ENCODE results near the gene PRKD2. TPM values are rescaled to one million over a fixed set of nuclear protein-coding genes. Genes with fewer than 3 reads are reported as not detected.
A peak's percentile ranks its signal among the peaks of the same experiment; 100 is the strongest.
"Not testable (repeated sequence)": the region's sequence is repeated elsewhere in the genome, so short reads cannot be mapped to it uniquely, and the experiment has no call there.

PRKD2 gene
- total RNA-seq, 1 donor, result 9.0 TPM

- DNase-seq (ENCODE audit: insufficient read length, low spot score, missing footprints), result peak; percentile 87
Observed at GRCh38 chr19:46631481-46631880, 85.4 kb downstream of the PRKD2 start.

GRCh38 chr19:46630586-46631205 is 86.2 kb downstream of the PRKD2 start:
- TF ChIP-seq CTCF (IDR thresholded peaks at IDR 0.05; ENCODE audit: extremely low read depth, low read depth, low read length), result no peak

More at GRCh38 chr19:46631481-46631880, 85.4 kb downstream of the PRKD2 start:
- H2AFZ ChIP-seq (ENCODE audit: low read length), result no peak overlapping the region
- peaks cover 22% of the 10 kb centered on the region for H3K4me1 ChIP-seq (ENCODE audit: insufficient read depth, low read length)
- H4K20me1 ChIP-seq (ENCODE audit: insufficient read depth, low read length), result no peaks in the 10 kb centered on the region
- no peak for TF ChIP-seq CTCF (IDR thresholded peaks at IDR 0.05; ENCODE audit: extremely low read depth, low read depth, low read length)
- no peaks in the 10 kb centered on the region for H3K36me3 ChIP-seq (ENCODE audit: insufficient read depth, low read length)
- no peak overlapping the region for H3K4me3 ChIP-seq (ENCODE audit: insufficient read depth, low read length)
- H3K27me3 ChIP-seq (ENCODE audit: insufficient read depth, low read length), result peaks cover 8% of the 10 kb centered on the region
- no peak overlapping the region for H3K4me2 ChIP-seq (ENCODE audit: insufficient read depth, low read length)
- H3K27ac ChIP-seq (ENCODE audit: low read depth, low read length), result no peak overlapping the region
- no peaks in the 10 kb centered on the region for H3K79me2 ChIP-seq (ENCODE audit: insufficient read depth, low read length)
- no peaks in the 10 kb centered on the region for H3K9me3 ChIP-seq (ENCODE audit: low read depth, low read length)

GRCh38 chr19:46629546-46630025 is 87.3 kb downstream of the PRKD2 start:
- TF ChIP-seq CTCF (IDR thresholded peaks at IDR 0.05; ENCODE audit: extremely low read depth, low read depth, low read length), result no peak
- no peak overlapping the region for H3K27ac ChIP-seq (ENCODE audit: low read depth, low read length)
- peaks cover 1% of the 10 kb centered on the region for H3K27me3 ChIP-seq (ENCODE audit: insufficient read depth, low read length)
- H2AFZ ChIP-seq (ENCODE audit: low read length), result no peak overlapping the region
- H3K4me3 ChIP-seq (ENCODE audit: insufficient read depth, low read length), result no peak overlapping the region
- H3K4me1 ChIP-seq (ENCODE audit: insufficient read depth, low read length), result peaks cover 36% of the 10 kb centered on the region
- no peak for DNase-seq (ENCODE audit: insufficient read length, low spot score, missing footprints)
- no peaks in the 10 kb centered on the region for H4K20me1 ChIP-seq (ENCODE audit: insufficient read depth, low read length)
- H3K4me2 ChIP-seq (ENCODE audit: insufficient read depth, low read length), result no peak overlapping the region
- H3K9me3 ChIP-seq (ENCODE audit: low read depth, low read length), result no peaks in the 10 kb centered on the region
- H3K79me2 ChIP-seq (ENCODE audit: insufficient read depth, low read length), result no peaks in the 10 kb centered on the region
- H3K36me3 ChIP-seq (ENCODE audit: insufficient read depth, low read length), result no peaks in the 10 kb centered on the region

More at GRCh38 chr19:46630586-46631205, 86.2 kb downstream of the PRKD2 start:
- Histone ChIP-seq H2AFZ (ENCODE audit: low read length) (no peak overlapping the region), H3K4me1 (ENCODE audit: insufficient read depth, low read length) (peaks cover 28% of the 10 kb centered on the region), H4K20me1 (ENCODE audit: insufficient read depth, low read length) (no peaks in the 10 kb centered on the region), H3K79me2 (ENCODE audit: insufficient read depth, low read length) (no peaks in the 10 kb centered on the region), H3K9me3 (ENCODE audit: low read depth, low read length) (no peaks in the 10 kb centered on the region), H3K27me3 (ENCODE audit: insufficient read depth, low read length) (peaks cover 8% of the 10 kb centered on the region), H3K36me3 (ENCODE audit: insufficient read depth, low read length) (no peaks in the 10 kb centered on the region), H3K4me2 (ENCODE audit: insufficient read depth, low read length) (no peak overlapping the region), H3K4me3 (ENCODE audit: insufficient read depth, low read length) (no peak overlapping the region), H3K27ac (ENCODE audit: low read depth, low read length) (no peak overlapping the region)
- DNase-seq (ENCODE audit: insufficient read length, low spot score, missing footprints), result no peak

- not testable (repeated sequence) for H3K36me3 ChIP-seq (ENCODE audit: insufficient read depth, low read length); H3K4me3 ChIP-seq (ENCODE audit: insufficient read depth, low read length); H2AFZ ChIP-seq (ENCODE audit: low read length); H3K4me2 ChIP-seq (ENCODE audit: insufficient read depth, low read length); H3K79me2 ChIP-seq (ENCODE audit: insufficient read depth, low read length); DNase-seq (ENCODE audit: insufficient read length, low spot score, missing footprints); H3K27ac ChIP-seq (ENCODE audit: low read depth, low read length); H3K27me3 ChIP-seq (ENCODE audit: insufficient read depth, low read length); H3K9me3 ChIP-seq (ENCODE audit: low read depth, low read length); H4K20me1 ChIP-seq (ENCODE audit: insufficient read depth, low read length)
- peaks cover 39% of the 10 kb centered on the region for H3K4me1 ChIP-seq (ENCODE audit: insufficient read depth, low read length)
Observed at GRCh38 chr19:46628970-46629369, 87.9 kb downstream of the PRKD2 start.
